ENCODE measurements around the gene PTDSS2.

The PTDSS2 gene

DNA sequence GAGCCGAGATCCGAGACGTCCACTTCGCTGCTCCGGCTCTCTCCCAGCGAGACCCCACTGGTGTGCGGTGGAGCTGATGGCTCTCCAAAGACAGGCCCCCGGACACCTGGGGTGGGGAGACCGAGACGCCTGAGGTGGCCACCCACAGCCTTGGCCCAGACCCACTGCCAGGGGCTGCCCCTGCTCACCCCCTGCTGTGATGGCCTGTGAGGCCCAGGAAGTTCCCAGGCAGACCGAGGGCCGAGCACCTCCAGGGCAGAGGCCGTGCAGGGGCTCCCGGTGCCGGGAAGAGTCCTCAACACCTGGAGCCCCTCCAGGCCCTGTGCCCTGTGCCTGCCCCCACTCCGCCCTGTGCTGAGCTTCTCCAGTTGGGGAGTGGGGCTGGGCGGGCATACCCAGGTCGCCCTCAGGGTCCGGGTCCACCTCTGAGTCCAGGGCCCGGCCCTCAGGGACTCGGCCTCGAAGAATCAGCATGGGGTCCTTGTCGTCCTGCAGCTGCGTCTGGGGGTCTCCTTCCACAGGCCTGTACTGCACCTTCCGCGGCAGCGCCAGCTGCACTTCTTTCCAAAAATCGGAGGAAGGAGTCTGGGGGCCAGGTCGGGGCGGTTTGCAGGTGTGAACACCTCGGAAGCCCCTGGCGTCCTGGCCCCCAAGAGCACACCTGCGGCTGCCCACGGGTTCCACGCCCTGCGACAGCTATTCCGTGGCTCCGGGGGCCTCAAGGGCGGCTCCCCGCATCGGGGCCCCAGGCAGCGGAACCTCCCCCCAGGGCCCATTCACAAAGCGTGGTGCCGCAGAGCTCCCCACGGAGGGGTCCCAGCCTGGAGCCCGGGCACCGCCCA lies 43.9 kb upstream of the PTDSS2 start:
- Histone ChIP-seq H3K4me3 (peak overlapping the region; percentile 81), H3K27ac (peak overlapping the region in 1 of 2 donors; percentile 75)
- no peak for DNase-seq (ENCODE audit: low spot score)
- TF ChIP-seq, protein P1, sequence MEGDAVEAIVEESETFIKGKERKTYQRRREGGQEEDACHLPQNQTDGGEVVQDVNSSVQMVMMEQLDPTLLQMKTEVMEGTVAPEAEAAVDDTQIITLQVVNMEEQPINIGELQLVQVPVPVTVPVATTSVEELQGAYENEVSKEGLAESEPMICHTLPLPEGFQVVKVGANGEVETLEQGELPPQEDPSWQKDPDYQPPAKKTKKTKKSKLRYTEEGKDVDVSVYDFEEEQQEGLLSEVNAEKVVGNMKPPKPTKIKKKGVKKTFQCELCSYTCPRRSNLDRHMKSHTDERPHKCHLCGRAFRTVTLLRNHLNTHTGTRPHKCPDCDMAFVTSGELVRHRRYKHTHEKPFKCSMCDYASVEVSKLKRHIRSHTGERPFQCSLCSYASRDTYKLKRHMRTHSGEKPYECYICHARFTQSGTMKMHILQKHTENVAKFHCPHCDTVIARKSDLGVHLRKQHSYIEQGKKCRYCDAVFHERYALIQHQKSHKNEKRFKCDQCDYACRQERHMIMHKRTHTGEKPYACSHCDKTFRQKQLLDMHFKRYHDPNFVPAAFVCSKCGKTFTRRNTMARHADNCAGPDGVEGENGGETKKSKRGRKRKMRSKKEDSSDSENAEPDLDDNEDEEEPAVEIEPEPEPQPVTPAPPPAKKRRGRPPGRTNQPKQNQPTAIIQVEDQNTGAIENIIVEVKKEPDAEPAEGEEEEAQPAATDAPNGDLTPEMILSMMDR (IDR thresholded peaks at IDR 0.05), result no peak

- Histone ChIP-seq H3K27ac (peak overlapping the region in 1 of 2 donors; percentile 75), H3K4me3 (peak overlapping the region; percentile 81)
- no peak for DNase-seq (ENCODE audit: low spot score)
- TF ChIP-seq, protein P1 (IDR thresholded peaks at IDR 0.05), result no peak
Observed at GRCh38 chr11:406796-407650, 43.1 kb upstream of the PTDSS2 start.

DNA sequence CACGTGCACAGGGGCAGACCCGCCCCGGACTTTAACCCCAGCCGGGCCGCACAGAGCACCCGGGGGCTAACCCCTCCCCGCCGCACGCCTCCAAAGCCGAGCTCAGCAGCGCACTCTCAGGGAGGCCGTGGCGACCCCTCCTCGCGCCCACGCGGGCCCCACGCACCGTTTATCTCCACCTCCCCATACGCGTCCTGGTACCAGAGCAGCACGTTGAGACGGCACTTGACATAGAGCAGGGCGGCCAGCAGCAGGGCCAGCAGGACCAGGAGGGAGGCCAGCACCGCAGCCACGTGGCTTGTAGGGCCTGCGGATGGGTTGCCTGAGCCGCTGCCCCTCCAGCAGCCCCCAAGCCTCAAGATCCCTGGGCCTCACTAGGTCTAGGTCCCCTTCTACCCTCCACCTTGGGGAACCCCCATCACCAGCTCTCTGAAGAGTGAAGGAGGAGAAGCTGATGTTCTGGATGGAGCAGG lies 42.4 kb upstream of the PTDSS2 start:
- TF ChIP-seq, protein P1 (IDR thresholded peaks at IDR 0.05), result no peak
- DNase-seq (ENCODE audit: low spot score), result no peak
- Histone ChIP-seq H3K27ac (peak overlapping the region in 1 of 2 donors; percentile 75), H3K4me3 (peak overlapping the region; percentile 81)

DNA sequence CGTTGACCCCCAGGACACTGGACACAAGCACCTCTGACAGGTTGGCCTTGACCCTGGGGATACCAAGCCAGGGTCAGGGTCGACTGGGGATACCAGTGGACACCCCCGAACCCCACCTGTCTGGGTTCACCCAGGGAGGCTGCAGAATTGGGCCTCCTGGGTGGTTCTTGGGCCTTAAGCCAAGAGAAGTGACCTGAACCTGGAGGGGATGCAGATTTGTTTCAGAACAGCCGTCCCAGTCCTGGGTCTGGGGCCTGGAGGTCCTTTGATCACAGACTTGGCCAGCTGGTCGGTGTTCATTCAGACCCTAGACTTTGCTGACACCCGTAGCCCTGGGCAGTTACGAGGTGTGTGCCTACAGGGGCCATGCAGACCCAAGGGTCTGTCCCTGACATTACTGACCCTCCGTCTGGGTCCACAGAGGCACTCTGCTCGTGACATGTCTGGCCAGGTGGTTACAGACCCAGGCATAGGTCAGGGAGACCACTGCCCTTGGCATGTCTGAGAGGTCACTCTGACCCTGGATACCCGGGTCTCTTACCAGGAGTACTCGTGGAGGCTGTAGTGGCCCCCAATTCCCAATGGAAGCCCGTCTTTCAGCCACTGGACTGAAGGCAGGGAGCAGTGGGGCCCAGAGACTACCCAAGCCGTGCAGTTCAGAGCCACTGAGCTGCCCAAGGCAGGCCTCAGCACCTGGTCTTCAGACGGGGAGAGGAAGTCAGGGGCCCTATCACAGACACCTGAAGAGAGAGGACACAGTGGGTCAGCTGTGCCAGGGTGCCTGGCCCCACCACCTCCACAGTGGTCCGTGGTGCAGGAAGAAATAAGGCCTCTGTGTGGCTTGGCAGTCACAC lies 41.7 kb upstream of the PTDSS2 start:
- TF ChIP-seq, protein P1 (IDR thresholded peaks at IDR 0.05), result no peak
- DNase-seq (ENCODE audit: low spot score), result no peak
- Histone ChIP-seq H3K4me3 (no peak overlapping the region), H3K27ac (no peak overlapping the region)

- no peak for DNase-seq (ENCODE audit: low spot score)
- Histone ChIP-seq H3K4me3 (no peak overlapping the region), H3K27ac (no peak overlapping the region)
- TF ChIP-seq, protein P1 (IDR thresholded peaks at IDR 0.05), result no peak
Observed at GRCh38 chr11:409008-409599, 41.0 kb upstream of the PTDSS2 start.

Measured in coronary artery (tissue), 2 donors.